Measurements from ENCODE around the gene FERMT1.
"Not testable (repeated sequence)": the region's sequence is repeated elsewhere in the genome, so short reads cannot be mapped to it uniquely, and the experiment has no call there.

FERMT1 gene

DNA sequence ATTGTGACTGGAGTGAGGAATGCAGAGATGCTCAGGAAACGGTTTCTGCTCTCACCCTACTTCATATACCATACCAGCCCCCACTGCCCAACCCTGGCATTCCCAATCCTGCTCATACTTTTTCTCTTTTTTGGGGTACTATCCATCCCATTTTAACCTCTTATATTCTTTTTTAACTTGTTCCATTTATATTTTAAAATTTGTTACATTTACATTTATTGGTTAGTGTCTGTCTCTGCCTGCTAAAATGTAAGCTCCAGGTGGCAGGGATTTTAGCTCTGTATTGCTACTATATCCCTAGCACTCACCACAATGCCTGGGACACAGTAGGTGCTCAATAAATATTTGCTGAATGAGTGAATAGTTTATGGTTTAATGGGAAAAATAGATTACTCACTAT lies 8.1 kb downstream of the FERMT1 start:
- Histone ChIP-seq H3K4me2 (ENCODE audit: low read depth, low read length, poor library complexity, severe bottlenecking) (no peak overlapping the region), H2AFZ (ENCODE audit: low read length) (no peak overlapping the region), H3K4me3 (ENCODE audit: low read length, poor library complexity, severe bottlenecking) (no peak overlapping the region), H3K27me3 (ENCODE audit: insufficient read depth, low read length, poor library complexity, severe bottlenecking) (no peaks in the 10 kb centered on the region), H3K9ac (ENCODE audit: low read depth, low read length, poor library complexity, severe bottlenecking) (no peak overlapping the region), H3K9me3 (ENCODE audit: insufficient read depth, low read depth, low read length) (no peaks in the 10 kb centered on the region), H3K79me2 (ENCODE audit: insufficient read depth, low read length) (no peaks in the 10 kb centered on the region), H4K20me1 (ENCODE audit: insufficient read depth, low read length, poor library complexity, severe bottlenecking) (no peaks in the 10 kb centered on the region), H3K36me3 (ENCODE audit: insufficient read depth, low read length) (no peaks in the 10 kb centered on the region), H3K9me2 (replicated peaks; ENCODE audit: low read depth, low read length) (no peaks in the 10 kb centered on the region), H3F3A (ENCODE audit: low read depth) (no peaks in the 10 kb centered on the region), H3K4me1 (ENCODE audit: insufficient read depth, low read length, poor library complexity, severe bottlenecking) (no peaks in the 10 kb centered on the region)
- TF ChIP-seq, protein P1, sequence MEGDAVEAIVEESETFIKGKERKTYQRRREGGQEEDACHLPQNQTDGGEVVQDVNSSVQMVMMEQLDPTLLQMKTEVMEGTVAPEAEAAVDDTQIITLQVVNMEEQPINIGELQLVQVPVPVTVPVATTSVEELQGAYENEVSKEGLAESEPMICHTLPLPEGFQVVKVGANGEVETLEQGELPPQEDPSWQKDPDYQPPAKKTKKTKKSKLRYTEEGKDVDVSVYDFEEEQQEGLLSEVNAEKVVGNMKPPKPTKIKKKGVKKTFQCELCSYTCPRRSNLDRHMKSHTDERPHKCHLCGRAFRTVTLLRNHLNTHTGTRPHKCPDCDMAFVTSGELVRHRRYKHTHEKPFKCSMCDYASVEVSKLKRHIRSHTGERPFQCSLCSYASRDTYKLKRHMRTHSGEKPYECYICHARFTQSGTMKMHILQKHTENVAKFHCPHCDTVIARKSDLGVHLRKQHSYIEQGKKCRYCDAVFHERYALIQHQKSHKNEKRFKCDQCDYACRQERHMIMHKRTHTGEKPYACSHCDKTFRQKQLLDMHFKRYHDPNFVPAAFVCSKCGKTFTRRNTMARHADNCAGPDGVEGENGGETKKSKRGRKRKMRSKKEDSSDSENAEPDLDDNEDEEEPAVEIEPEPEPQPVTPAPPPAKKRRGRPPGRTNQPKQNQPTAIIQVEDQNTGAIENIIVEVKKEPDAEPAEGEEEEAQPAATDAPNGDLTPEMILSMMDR (conservative IDR thresholded peaks at IDR 0.05; ENCODE audit: low read length), result no peak
- TF ChIP-seq EZH2phosphoT487 (IDR thresholded peaks at IDR 0.05; ENCODE audit: borderline replicate concordance), result no peak

GRCh38 chr20:6113951-6114350 lies 8.9 kb downstream of the FERMT1 start:
- no peaks in the 10 kb centered on the region for H3F3A ChIP-seq (ENCODE audit: low read depth)
- no peaks in the 10 kb centered on the region for H3K4me1 ChIP-seq (ENCODE audit: insufficient read depth, low read length, poor library complexity, severe bottlenecking)
- no peak overlapping the region for H3K4me2 ChIP-seq (ENCODE audit: low read depth, low read length, poor library complexity, severe bottlenecking)
- TF ChIP-seq EZH2phosphoT487 (IDR thresholded peaks at IDR 0.05; ENCODE audit: borderline replicate concordance), result no peak
- TF ChIP-seq, protein P1 (conservative IDR thresholded peaks at IDR 0.05; ENCODE audit: low read length), result no peak
- H3K9me2 ChIP-seq (replicated peaks; ENCODE audit: low read depth, low read length), result no peaks in the 10 kb centered on the region
- no peak overlapping the region for H2AFZ ChIP-seq (ENCODE audit: low read length)
- no peak overlapping the region for H3K4me3 ChIP-seq (ENCODE audit: low read length, poor library complexity, severe bottlenecking)
- no peaks in the 10 kb centered on the region for H4K20me1 ChIP-seq (ENCODE audit: insufficient read depth, low read length, poor library complexity, severe bottlenecking)
- no peak overlapping the region for H3K9ac ChIP-seq (ENCODE audit: low read depth, low read length, poor library complexity, severe bottlenecking)
- H3K36me3 ChIP-seq (ENCODE audit: insufficient read depth, low read length), result no peaks in the 10 kb centered on the region
- H3K9me3 ChIP-seq (ENCODE audit: insufficient read depth, low read depth, low read length), result no peaks in the 10 kb centered on the region
- no peaks in the 10 kb centered on the region for H3K79me2 ChIP-seq (ENCODE audit: insufficient read depth, low read length)
- no peaks in the 10 kb centered on the region for H3K27me3 ChIP-seq (ENCODE audit: insufficient read depth, low read length, poor library complexity, severe bottlenecking)

GRCh38 chr20:6112965-6113364 lies 9.9 kb downstream of the FERMT1 start:
- not testable (repeated sequence) for H4K20me1 ChIP-seq (ENCODE audit: insufficient read depth, low read length, poor library complexity, severe bottlenecking); H3K27me3 ChIP-seq (ENCODE audit: insufficient read depth, low read length, poor library complexity, severe bottlenecking); H3F3A ChIP-seq (ENCODE audit: low read depth); H3K36me3 ChIP-seq (ENCODE audit: insufficient read depth, low read length); H2AFZ ChIP-seq (ENCODE audit: low read length); H3K9ac ChIP-seq (ENCODE audit: low read depth, low read length, poor library complexity, severe bottlenecking); H3K9me2 ChIP-seq (replicated peaks; ENCODE audit: low read depth, low read length); H3K79me2 ChIP-seq (ENCODE audit: insufficient read depth, low read length); H3K4me3 ChIP-seq (ENCODE audit: low read length, poor library complexity, severe bottlenecking); H3K4me2 ChIP-seq (ENCODE audit: low read depth, low read length, poor library complexity, severe bottlenecking); H3K9me3 ChIP-seq (ENCODE audit: insufficient read depth, low read depth, low read length); H3K4me1 ChIP-seq (ENCODE audit: insufficient read depth, low read length, poor library complexity, severe bottlenecking)

DNA sequence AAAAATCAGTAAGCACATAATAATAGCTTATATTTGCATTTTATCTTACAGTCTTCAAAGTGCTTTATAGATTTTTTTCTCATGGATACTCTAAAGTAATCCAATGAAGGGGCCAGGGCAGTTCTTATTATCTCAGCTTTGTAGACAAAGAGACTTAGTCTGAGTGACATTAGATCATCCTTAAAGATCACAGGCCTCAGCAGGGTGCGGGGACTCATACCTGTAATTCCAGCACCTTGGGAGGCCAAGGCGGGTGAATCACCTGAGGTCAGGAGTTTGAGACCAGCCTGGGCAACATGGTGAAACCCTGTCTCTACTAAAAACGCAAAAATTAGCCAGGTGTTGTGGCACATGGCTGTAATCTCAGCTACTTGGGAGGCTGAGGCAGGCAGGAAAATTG lies 14.5 kb downstream of the FERMT1 start:
- Histone ChIP-seq H2AFZ (ENCODE audit: low read length) (no peak overlapping the region), H3K9me3 (ENCODE audit: insufficient read depth, low read depth, low read length) (no peaks in the 10 kb centered on the region), H3K9me2 (replicated peaks; ENCODE audit: low read depth, low read length) (no peaks in the 10 kb centered on the region), H3K4me1 (ENCODE audit: insufficient read depth, low read length, poor library complexity, severe bottlenecking) (no peaks in the 10 kb centered on the region), H3K9ac (ENCODE audit: low read depth, low read length, poor library complexity, severe bottlenecking) (no peak overlapping the region), H3K79me2 (ENCODE audit: insufficient read depth, low read length) (no peaks in the 10 kb centered on the region), H3K4me3 (ENCODE audit: low read length, poor library complexity, severe bottlenecking) (no peak overlapping the region), H3K27me3 (ENCODE audit: insufficient read depth, low read length, poor library complexity, severe bottlenecking) (no peaks in the 10 kb centered on the region), H3K4me2 (ENCODE audit: low read depth, low read length, poor library complexity, severe bottlenecking) (no peak overlapping the region), H4K20me1 (ENCODE audit: insufficient read depth, low read length, poor library complexity, severe bottlenecking) (no peaks in the 10 kb centered on the region), H3K36me3 (ENCODE audit: insufficient read depth, low read length) (no peaks in the 10 kb centered on the region), H3F3A (ENCODE audit: low read depth) (no peaks in the 10 kb centered on the region)
- TF ChIP-seq, protein P1 (conservative IDR thresholded peaks at IDR 0.05; ENCODE audit: low read length), result no peak
- TF ChIP-seq EZH2phosphoT487 (IDR thresholded peaks at IDR 0.05; ENCODE audit: borderline replicate concordance), result no peak

Data from Loucy (cell line).